Right lobe of liver (tissue), 4 donors: Measurements from ENCODE around the gene PTPN1.

Experiments used
- POLR2A ChIP-seq: fragments of 450-650 bp; IDR thresholded peaks from one replicate; pipeline ENCODE4 v1.6.1; 2017; ENCODE audit warnings: antibody characterized with exemption, mild to moderate bottlenecking
- TF ChIP-seq, protein P1 (sequence below), 4 donors: fragments of 200-600 bp in 3 of 4; fragments of 450-650 bp in 1 of 4; IDR thresholded peaks; one replicate each; pipeline versions ENCODE4 v1.5.1 to v1.8.0; 2016 to 2022; ENCODE audit warnings: antibody characterized with exemption in 4 of 4, mild to moderate bottlenecking in 2 of 4
- donor health status: DM: no; HTN: no; CAD: no.
- donor health status: DM: no; HTN: no; CAD: no.
- donor health status: DM: no; HTN: yes; CAD: no.

DNA sequence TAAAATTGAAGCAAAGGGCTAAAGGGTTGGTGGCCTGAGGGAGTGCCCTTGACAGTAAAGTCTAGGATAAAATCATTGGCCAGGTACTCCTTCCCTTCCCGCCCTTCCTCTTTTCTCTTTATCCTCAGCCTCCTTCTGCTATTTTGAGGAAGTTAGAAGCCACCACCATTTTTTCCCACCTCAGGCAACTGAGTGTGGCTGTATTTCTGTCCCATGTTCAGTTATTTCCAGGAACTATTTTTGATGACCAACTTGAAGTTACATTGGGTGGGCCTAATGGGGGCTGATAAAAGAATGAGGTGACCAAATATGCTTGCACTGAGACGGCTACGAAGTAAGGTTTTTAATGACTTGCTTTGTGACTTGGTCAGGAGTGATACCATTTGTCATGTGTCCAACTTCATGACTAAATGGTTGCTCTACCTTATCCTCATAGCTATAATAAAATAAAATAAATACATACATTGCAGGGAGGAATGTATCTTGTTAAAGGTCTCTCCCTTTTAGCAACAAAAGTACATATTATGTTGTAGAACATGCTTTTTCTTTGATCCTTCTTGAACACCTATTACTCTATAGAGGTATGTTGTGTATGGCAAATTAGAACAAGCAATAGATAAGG is 12.0 kb downstream of the PTPN1 start:
- TF ChIP-seq, protein P1, sequence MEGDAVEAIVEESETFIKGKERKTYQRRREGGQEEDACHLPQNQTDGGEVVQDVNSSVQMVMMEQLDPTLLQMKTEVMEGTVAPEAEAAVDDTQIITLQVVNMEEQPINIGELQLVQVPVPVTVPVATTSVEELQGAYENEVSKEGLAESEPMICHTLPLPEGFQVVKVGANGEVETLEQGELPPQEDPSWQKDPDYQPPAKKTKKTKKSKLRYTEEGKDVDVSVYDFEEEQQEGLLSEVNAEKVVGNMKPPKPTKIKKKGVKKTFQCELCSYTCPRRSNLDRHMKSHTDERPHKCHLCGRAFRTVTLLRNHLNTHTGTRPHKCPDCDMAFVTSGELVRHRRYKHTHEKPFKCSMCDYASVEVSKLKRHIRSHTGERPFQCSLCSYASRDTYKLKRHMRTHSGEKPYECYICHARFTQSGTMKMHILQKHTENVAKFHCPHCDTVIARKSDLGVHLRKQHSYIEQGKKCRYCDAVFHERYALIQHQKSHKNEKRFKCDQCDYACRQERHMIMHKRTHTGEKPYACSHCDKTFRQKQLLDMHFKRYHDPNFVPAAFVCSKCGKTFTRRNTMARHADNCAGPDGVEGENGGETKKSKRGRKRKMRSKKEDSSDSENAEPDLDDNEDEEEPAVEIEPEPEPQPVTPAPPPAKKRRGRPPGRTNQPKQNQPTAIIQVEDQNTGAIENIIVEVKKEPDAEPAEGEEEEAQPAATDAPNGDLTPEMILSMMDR (IDR thresholded peaks at IDR 0.05): no peak
- no peak for TF ChIP-seq POLR2A
